Type B pancreatic cell (in vitro differentiated cells): ENCODE data around the gene ADSL. TPM values are rescaled to one million over a fixed set of nuclear protein-coding genes. Genes with fewer than 3 reads are reported as not detected.

Experiments used
- DNase-seq: peaks from one replicate; pipeline ENCODE4 v3.0.0; 2021; ENCODE audit warnings: mixed read lengths; ENCODE audit not compliant: unreplicated experiment; ENCODE audit errors: extremely low spot score
- H3K27ac Mint-ChIP-seq: 2 replicates; pipeline ENCODE4 v1.8.0; 2021; ENCODE audit warnings: mild to moderate bottlenecking, mixed read lengths
- H3K27me3 Mint-ChIP-seq: 2 replicates; pipeline ENCODE4 v1.8.0; 2021; ENCODE audit warnings: mixed read lengths
- H3K36me3 Mint-ChIP-seq: 2 replicates; pipeline ENCODE4 v1.8.0; 2021; ENCODE audit warnings: mixed read lengths
- H3K4me1 Mint-ChIP-seq: one replicate; pipeline ENCODE4 v1.8.0; 2021; ENCODE audit warnings: mixed read lengths; ENCODE audit not compliant: unreplicated experiment
- H3K4me3 Mint-ChIP-seq: 2 replicates; pipeline ENCODE4 v1.8.0; 2021; ENCODE audit warnings: mild to moderate bottlenecking, mixed read lengths
- H3K9me3 Mint-ChIP-seq: 2 replicates; pipeline ENCODE4 v1.8.0; 2021; ENCODE audit warnings: mixed read lengths
- CTCF ChIP-seq: fragments of 200-600 bp; sonication (generic); conservative IDR thresholded peaks from 2 replicates; pipeline ENCODE4 v1.5.0; 2021; ENCODE audit warnings: antibody characterized with exemption, mild to moderate bottlenecking
- total RNA-seq: library from RNA; stranded (reverse); gene quantifications from 2 replicates; pipeline ENCODE4 v1.2.1, GENCODE V29; 2021; ENCODE audit warnings: low replicate concordance

The ADSL gene
- total RNA-seq, 1 donor from 2014 or later: 82.8 TPM

GRCh38 chr22:40407021-40407761, 60.9 kb downstream of the ADSL start:
- no peak for TF ChIP-seq CTCF
- no peaks in the 10 kb centered on the region for H3K4me1 Mint-ChIP-seq
- H3K27me3 Mint-ChIP-seq: no peaks in the 10 kb centered on the region
- H3K27ac Mint-ChIP-seq: no peak overlapping the region
- H3K9me3 Mint-ChIP-seq: no peaks in the 10 kb centered on the region
- DNase-seq: no peak
- H3K36me3 Mint-ChIP-seq: no peaks in the 10 kb centered on the region
- H3K4me3 Mint-ChIP-seq: no peak overlapping the region

- Mint-ChIP-seq H3K27ac (no peak overlapping the region), H3K4me3 (no peak overlapping the region), H3K36me3 (peaks cover 4% of the 10 kb centered on the region), H3K9me3 (no peaks in the 10 kb centered on the region), H3K4me1 (no peaks in the 10 kb centered on the region), H3K27me3 (no peaks in the 10 kb centered on the region)
- no peak for DNase-seq
- no peak for TF ChIP-seq CTCF
Measured at GRCh38 chr22:40407831-40408717, 61.8 kb downstream of the ADSL start.

GRCh38 chr22:40408718-40409612, 62.7 kb downstream of the ADSL start:
- no peak for DNase-seq
- no peak for TF ChIP-seq CTCF
- Mint-ChIP-seq H3K27me3 (no peaks in the 10 kb centered on the region), H3K9me3 (no peaks in the 10 kb centered on the region), H3K4me1 (no peaks in the 10 kb centered on the region), H3K27ac (no peak overlapping the region), H3K36me3 (peaks cover 4% of the 10 kb centered on the region), H3K4me3 (no peak overlapping the region)

GRCh38 chr22:40409613-40410113, 63.4 kb downstream of the ADSL start:
- H3K4me1 Mint-ChIP-seq: no peaks in the 10 kb centered on the region
- no peak for TF ChIP-seq CTCF
- no peaks in the 10 kb centered on the region for H3K27me3 Mint-ChIP-seq
- DNase-seq: no peak
- peaks cover 8% of the 10 kb centered on the region for H3K36me3 Mint-ChIP-seq
- H3K27ac Mint-ChIP-seq: no peak overlapping the region
- no peaks in the 10 kb centered on the region for H3K9me3 Mint-ChIP-seq
- H3K4me3 Mint-ChIP-seq: no peak overlapping the region

GRCh38 chr22:40410272-40410671, 64.0 kb downstream of the ADSL start:
- DNase-seq: no peak
- Mint-ChIP-seq H3K9me3 (no peaks in the 10 kb centered on the region), H3K27me3 (no peaks in the 10 kb centered on the region), H3K36me3 (peaks cover 8% of the 10 kb centered on the region), H3K4me1 (no peaks in the 10 kb centered on the region), H3K4me3 (no peak overlapping the region), H3K27ac (no peak overlapping the region)
- no peak for TF ChIP-seq CTCF
